HK-2 (cell line): ENCODE results near the gene DHX16.

Experiments used
- DNase-seq: peaks from one replicate; pipeline ENCODE4 v3.0.0-alpha.2; 2018; ENCODE audit not compliant: unreplicated experiment

Gene DHX16

GRCh38 chr6:30603961-30604360 is 68.8 kb downstream of the DHX16 start:
- no peak for DNase-seq
